NB4 (cell line): ENCODE results near the gene ACKR3.

Experiments used
- DNase-seq: peaks from one replicate; pipeline ENCODE4 v3.0.0; 2010; ENCODE audit warnings: low read depth
- H3K4me3 ChIP-seq: one replicate; pipeline ENCODE4 v1.5.1; 2011; ENCODE audit warnings: mild to moderate bottlenecking, low read depth, low read length, moderate library complexity
- CTCF ChIP-seq: IDR thresholded peaks from one replicate; pipeline ENCODE4 v1.5.1; 2012; ENCODE audit warnings: low read depth, low read length
- MAX ChIP-seq: IDR thresholded peaks from 2 replicates; pipeline ENCODE4 v1.6.1; 2011; ENCODE audit warnings: low read depth, low read length
- MYC ChIP-seq: IDR thresholded peaks from 2 replicates; pipeline ENCODE4 v1.6.1; 2011; ENCODE audit warnings: low read depth, low read length
- POLR2A ChIP-seq: IDR thresholded peaks from 2 replicates; pipeline ENCODE4 v1.6.1; 2011; ENCODE audit warnings: mild to moderate bottlenecking; ENCODE audit not compliant: insufficient read length; ENCODE audit errors: extremely low read depth

ACKR3 gene

GRCh38 chr2:236619910-236620612 lies 50.4 kb downstream of the ACKR3 start:
- no peak for DNase-seq
- TF ChIP-seq CTCF (no peak), POLR2A (no peak), MYC (no peak), MAX (no peak)
- no peak overlapping the region for H3K4me3 ChIP-seq

GRCh38 chr2:236621786-236622185 lies 52.2 kb downstream of the ACKR3 start:
- DNase-seq, result no peak
- H3K4me3 ChIP-seq, result no peak overlapping the region
- TF ChIP-seq POLR2A, result no peak
- TF ChIP-seq MYC, result no peak
- no peak for TF ChIP-seq MAX
- no peak for TF ChIP-seq CTCF

GRCh38 chr2:236622201-236622600 lies 52.6 kb downstream of the ACKR3 start:
- H3K4me3 ChIP-seq, result no peak overlapping the region
- TF ChIP-seq MAX, result no peak
- TF ChIP-seq POLR2A, result no peak
- no peak for TF ChIP-seq CTCF
- TF ChIP-seq MYC, result no peak
- no peak for DNase-seq

- H3K4me3 ChIP-seq, result no peak overlapping the region
- no peak for DNase-seq
- TF ChIP-seq CTCF, result no peak
- TF ChIP-seq MYC, result no peak
- no peak for TF ChIP-seq POLR2A
- TF ChIP-seq MAX, result no peak
Observed at GRCh38 chr2:236622660-236623059, 53.0 kb downstream of the ACKR3 start.

- no peak for DNase-seq
- no peak overlapping the region for H3K4me3 ChIP-seq
- no peak for TF ChIP-seq MYC
- no peak for TF ChIP-seq POLR2A
- no peak for TF ChIP-seq MAX
Observed at GRCh38 chr2:236623816-236624215, 54.2 kb downstream of the ACKR3 start.

GRCh38 chr2:236625156-236625690 lies 55.6 kb downstream of the ACKR3 start:
- no peak overlapping the region for H3K4me3 ChIP-seq
- TF ChIP-seq POLR2A (no peak), MAX (no peak), MYC (no peak), CTCF (no peak)
- DNase-seq, result no peak
